ENCODE data around the gene EPB41L4B. TPM values are rescaled to one million over a fixed set of nuclear protein-coding genes. Genes with fewer than 3 reads are reported as not detected.

The EPB41L4B gene
- total and polyA plus RNA-seq, 2 of the 4 experiments (the other 2 are of a cell fraction): 0.36 to 0.54 TPM

GRCh38 chr9:109176386-109176785 lies 144.5 kb downstream of the EPB41L4B start:
- H4K20me1 ChIP-seq (ENCODE audit: insufficient read depth, low read length): no peaks in the 10 kb centered on the region
- ChIA-PET CTCF (no interaction called here), POLR2A (ENCODE audit: unreplicated experiment) (no interaction called here)
- in situ Hi-C loops (cut with MboI; ENCODE audit: low sequenced_read_pairs): loop anchor here (25.0 kb wide), 1 partner anchor 136 kb away; the partner anchor contains the start of gene EPB41L4B
- no peaks in the 10 kb centered on the region for H3K36me3 ChIP-seq (ENCODE audit: control insufficient read depth, insufficient read depth, low read length)
- no peak overlapping the region for H2AK5ac ChIP-seq (ENCODE audit: low read depth, low read length)
- no peak overlapping the region for H3K4me2 ChIP-seq (ENCODE audit: low read depth, low read length)
- TF ChIP-seq CEBPB (IDR thresholded peaks at IDR 0.05; ENCODE audit: low read depth, low read length) (no peak), CHD1 (IDR thresholded peaks at IDR 0.05; ENCODE audit: low read depth, low read length) (no peak), NFE2L2 (IDR thresholded peaks at IDR 0.05; ENCODE audit: low read depth, low read length) (no peak), POLR2A (IDR thresholded peaks at IDR 0.05; ENCODE audit: low read depth, low read length) (no peak), RAD21 (IDR thresholded peaks at IDR 0.05; ENCODE audit: low read length) (no peak), RCOR1 (IDR thresholded peaks at IDR 0.05; ENCODE audit: insufficient replicate concordance, low read length) (no peak), USF2 (IDR thresholded peaks at IDR 0.05; ENCODE audit: low read depth, low read length) (no peak), SMC3 (IDR thresholded peaks at IDR 0.05; ENCODE audit: low read depth, low read length) (no peak), BHLHE40 (IDR thresholded peaks at IDR 0.05; ENCODE audit: low read depth, low read length) (no peak), RFX5 (IDR thresholded peaks at IDR 0.05; ENCODE audit: low read depth, low read length) (no peak)
- intact Hi-C loops (cut with micrococcal nuclease): no loop called here
- no CpG with 5 or more reads among the region's 8 CpGs for WGBS, 2 experiments (ENCODE audit: extremely low coverage in 2 of 2, insufficient read length in 1 of 2)
- H3K56ac ChIP-seq (ENCODE audit: extremely low read depth, insufficient read depth, low read length): no peak overlapping the region
- H3K9me3 ChIP-seq (ENCODE audit: control insufficient read depth, insufficient read depth, low read length): no peaks in the 10 kb centered on the region
- no peak overlapping the region for H3K27ac ChIP-seq (ENCODE audit: insufficient read depth, low read length)
- H3K27me3 ChIP-seq (ENCODE audit: control insufficient read depth, insufficient read depth, low read length): peaks cover 29% of the 10 kb centered on the region
- H3K79me1 ChIP-seq (ENCODE audit: low read depth in 1 of 2, low read length in 2 of 2): no peaks in the 10 kb centered on the region
- no peak overlapping the region for H4K8ac ChIP-seq (ENCODE audit: low read depth in 2 of 2, low read length in 2 of 2)
- H3K23ac ChIP-seq (ENCODE audit: low read depth, low read length): no peak overlapping the region
- no peak overlapping the region for H4K5ac ChIP-seq (ENCODE audit: low read depth, low read length)
- H3K9ac ChIP-seq (ENCODE audit: low read depth, low read length): no peak overlapping the region
- no peak overlapping the region for H3K4ac ChIP-seq (ENCODE audit: low read depth, low read length)
- H2AK9ac ChIP-seq (replicated peaks; ENCODE audit: low read depth, low read length, poor library complexity): no peak overlapping the region
- BruUV-seq (replicated peaks): no TSS peak
- H3K14ac ChIP-seq (replicated peaks; ENCODE audit: low read depth, low read length): no peak overlapping the region
- peak overlapping the region; percentile 39 for H2AFZ ChIP-seq (replicated peaks; ENCODE audit: low read length, poor library complexity)
- H3K18ac ChIP-seq (ENCODE audit: low read depth, low read length): no peak overlapping the region
- H3K4me3 ChIP-seq (ENCODE audit: insufficient read depth, low read depth, low read length): no peak overlapping the region
- no peak overlapping the region for H4K91ac ChIP-seq (ENCODE audit: insufficient read depth, low read depth, low read length)
- no peaks in the 10 kb centered on the region for H3K4me1 ChIP-seq (ENCODE audit: control insufficient read depth, insufficient read depth, low read length)
- ATAC-seq (ENCODE audit: low read depth): no peak
- no peak overlapping the region for H2BK120ac ChIP-seq (ENCODE audit: low read depth, low read length)
- no peak overlapping the region for H2BK20ac ChIP-seq (ENCODE audit: low read depth, low read length)
- dilution Hi-C loops (cut with HindIII; ENCODE audit: low sequenced_read_pairs, unreplicated experiment): no loop called here
- no peak for DNase-seq
- H2BK5ac ChIP-seq (ENCODE audit: low read depth, low read length, poor library complexity, severe bottlenecking): no peak overlapping the region
- no peaks in the 10 kb centered on the region for H3K9me1 ChIP-seq (ENCODE audit: insufficient read depth, low read length)
- H2BK15ac ChIP-seq (ENCODE audit: low read depth, low read length): no peak overlapping the region

All from IMR-90 (cell line).